GM19025 (cell line): Measurements from ENCODE around the gene RAPGEF5.

ENCODE experiments used
- ATAC-seq: cut with Tn5 transposase; IDR thresholded peaks from one replicate; pipeline ENCODE4 v1.9.1; 2021; ENCODE audit warnings: mild to moderate bottlenecking, low read depth, moderate library complexity; ENCODE audit not compliant: unreplicated experiment

RAPGEF5 gene

DNA sequence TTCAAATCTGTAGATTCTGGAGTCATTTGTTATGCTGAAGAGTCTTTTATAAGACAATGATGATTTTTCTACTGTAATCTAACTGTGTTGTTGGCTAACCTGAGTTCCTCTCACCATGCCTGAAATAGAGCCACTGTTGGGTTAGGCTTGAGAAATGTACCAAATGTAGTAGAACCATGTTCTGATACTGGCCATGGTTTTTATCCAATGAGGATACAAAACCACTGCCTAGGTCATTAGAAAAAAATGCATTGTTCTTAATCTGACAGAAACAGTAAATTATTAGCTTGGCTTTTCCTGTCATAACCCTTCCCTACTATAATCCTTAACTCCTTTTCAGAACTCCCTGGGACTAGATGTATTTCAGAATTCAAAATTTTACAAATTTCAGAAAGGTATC lies 86.6 kb downstream of the RAPGEF5 start:
- ATAC-seq = no peak

DNA sequence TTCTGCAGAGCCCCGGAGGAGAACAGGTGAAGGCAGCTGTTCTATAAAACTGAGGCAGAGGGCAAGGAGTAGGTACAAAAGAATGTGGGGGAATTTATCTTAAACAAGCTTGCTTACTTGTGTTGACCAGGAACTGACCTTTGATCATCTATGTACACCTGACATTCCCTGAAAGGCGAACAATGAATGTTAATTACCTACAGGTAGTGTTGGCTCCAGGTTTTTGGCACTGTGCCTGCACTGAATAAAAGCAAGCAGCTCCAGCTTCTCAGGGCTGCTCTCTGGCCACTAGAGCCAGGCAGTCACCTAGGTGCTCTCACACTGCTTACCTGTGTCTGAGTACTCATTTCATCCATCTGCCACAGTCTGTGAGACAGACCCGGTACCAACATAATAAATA lies 87.0 kb downstream of the RAPGEF5 start:
- ATAC-seq = no peak

DNA sequence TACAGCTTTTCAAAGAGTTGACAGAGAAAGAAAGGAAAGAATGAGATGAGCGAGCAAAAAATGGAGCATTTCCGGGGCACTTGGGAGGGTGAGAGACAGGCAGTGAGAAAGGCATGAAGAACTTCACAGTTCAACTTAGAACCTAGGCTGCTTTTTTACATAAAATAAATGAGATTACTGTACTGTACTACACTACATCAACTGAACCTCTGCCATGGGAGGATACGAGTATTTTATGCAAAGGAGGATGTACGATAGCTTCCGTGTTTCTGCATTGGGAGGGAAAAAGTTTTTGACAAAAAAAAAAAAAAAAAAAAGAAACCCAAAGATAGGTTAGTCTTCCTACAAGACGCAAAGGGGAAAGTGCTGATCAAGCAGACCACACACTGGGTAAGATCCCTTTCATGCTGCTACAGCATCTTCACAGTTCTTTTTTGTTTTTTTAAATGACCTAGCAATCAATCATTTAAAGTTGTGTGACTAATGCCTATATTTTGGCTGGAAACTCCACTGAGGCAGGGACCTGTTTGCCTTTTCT lies 88.0 kb downstream of the RAPGEF5 start:
- ATAC-seq = no peak

DNA sequence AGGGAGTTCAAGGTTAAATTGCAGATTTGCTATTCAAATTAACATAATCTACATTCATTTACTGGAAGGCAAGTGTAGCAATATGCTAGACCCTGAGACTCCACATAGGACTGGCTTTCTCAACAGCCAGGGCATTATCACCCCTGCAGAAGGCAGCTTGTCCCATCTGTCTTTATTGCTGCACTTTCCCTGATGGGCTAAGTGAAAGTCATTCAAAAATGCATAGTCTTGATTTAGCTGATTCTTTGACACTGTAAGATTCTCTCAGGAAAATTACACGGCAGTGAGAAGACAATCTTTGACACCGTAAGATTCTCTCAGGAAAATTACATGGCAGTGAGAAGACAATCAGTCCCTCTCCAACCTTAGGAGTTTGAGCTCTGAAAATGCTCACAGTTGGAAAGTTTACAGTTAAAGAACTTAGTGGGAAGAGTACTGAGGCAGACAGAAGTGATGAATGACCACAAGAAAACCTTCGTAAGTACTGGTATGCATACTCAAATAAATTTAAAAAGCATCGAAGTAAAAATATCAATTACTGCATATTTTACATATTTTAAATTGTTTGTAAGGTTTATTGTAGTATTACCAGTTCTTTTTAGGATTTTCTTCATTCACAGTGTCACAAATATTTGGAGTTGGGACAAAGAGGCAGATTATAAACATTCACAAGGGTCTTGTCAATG lies 88.9 kb downstream of the RAPGEF5 start:
- no peak for ATAC-seq

DNA sequence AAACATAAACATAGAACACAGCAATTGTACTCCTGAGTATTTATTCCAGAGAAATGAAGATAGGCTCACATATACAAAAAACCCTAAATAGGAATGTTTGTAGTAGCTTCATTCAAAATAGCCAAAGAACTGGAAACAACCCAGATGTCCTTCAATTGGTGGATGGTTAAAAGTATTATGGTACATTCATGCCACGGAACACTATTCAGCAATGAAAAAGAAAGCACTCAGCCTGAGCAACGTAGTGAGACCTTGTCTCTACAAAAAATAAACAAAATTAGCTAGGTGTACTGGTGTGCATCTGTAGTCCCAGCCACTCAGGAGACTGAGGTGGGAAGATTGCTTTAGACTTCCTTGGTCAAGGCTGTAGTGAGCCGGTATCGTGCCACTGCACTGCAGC lies 94.4 kb downstream of the RAPGEF5 start:
- ATAC-seq = no peak

GRCh38 chr7:22256541-22257096 lies 100.3 kb downstream of the RAPGEF5 start:
- ATAC-seq = no peak

DNA sequence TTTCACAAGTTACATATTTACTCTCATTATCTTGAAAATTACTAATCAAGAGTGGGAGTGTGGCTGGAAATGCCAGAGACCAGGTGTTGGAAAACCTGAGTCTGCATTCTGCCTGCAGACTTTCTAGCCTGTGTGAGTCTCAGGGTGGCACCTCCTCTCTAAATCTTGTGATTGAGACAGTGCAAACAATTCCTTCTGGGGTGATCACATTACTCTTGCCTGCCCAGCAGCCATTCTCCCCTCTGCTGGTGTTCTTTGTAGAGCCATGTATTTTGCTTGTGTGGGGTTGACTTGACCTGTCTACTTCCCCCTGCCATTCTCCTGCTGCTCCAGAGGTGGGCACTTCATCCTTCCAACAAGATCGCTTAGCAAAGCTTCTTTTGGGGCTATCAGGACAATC lies 101.1 kb downstream of the RAPGEF5 start:
- no peak for ATAC-seq

DNA sequence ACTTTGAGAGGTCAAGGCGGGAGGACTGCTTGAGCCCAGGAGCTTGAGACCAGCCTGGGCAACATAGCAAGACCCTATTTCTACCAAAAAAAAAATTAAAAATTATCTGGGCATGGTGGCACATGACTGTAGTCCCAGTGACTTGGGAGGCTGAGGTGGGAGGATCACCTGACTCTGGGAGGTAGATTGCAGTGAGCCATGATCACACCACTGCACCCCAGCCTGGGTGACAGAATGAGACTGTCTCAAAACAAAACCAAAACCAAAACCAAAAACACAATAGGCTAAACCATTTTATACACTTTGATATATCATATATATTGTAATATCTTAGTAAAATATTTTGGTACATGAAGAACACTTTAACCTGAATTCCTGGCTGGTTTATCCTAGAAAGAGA lies 101.6 kb downstream of the RAPGEF5 start:
- ATAC-seq = no peak

GRCh38 chr7:22252936-22253536 lies 103.9 kb downstream of the RAPGEF5 start:
- no peak for ATAC-seq

- no peak for ATAC-seq
These were observed 104.9 kb downstream of the RAPGEF5 start for GRCh38 chr7:22252016-22252415.

GRCh38 chr7:22251281-22251680 lies 105.7 kb downstream of the RAPGEF5 start:
- no peak for ATAC-seq

DNA sequence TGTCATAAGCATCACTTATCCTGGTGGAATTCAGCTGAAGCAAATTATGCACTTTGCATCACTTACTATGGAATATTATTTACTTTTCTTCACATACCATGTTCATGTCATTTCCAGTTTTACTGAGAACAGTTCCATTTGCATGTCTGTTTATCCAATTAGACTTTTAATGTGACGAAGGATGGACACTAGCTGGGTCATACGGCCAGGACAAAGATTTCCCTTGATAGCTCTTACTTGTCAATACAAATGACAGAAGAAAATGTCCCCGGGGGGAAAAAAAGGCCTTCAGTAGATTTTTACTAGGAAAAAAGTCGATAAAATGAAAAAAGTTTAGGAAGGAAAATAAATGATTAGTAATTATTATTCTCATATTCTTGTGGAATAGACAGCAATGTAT lies 106.6 kb downstream of the RAPGEF5 start:
- ATAC-seq = no peak

GRCh38 chr7:22248111-22248809 lies 108.7 kb downstream of the RAPGEF5 start:
- no peak for ATAC-seq

DNA sequence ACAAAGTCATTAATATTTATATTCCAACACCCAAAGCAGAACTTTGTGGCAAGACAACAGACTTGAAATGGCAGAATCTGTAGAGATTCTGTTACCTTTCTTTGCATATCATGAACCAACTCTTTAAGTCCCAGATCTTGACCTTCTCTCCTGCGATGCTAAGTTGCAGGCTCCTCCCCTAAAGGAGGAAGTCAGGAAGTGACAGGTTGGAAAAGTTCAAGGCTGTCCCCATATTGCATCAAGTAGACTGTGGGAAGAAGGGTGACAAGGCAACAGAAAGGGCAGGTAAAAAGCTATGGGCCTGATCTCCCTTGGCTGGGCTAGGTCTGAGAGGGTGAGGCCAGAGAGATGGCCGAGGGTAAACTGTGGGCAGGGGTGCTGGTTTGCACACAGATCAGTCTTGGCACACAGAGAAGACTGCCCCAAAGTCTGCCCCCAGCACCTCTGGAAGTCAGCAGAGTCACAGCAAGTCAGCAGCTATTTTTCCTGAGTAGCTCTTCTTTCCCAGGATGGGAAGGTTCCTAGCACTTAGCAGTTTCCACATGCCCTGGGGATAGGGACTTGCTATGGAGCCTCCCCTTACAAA lies 115.1 kb downstream of the RAPGEF5 start:
- ATAC-seq = no peak

GRCh38 chr7:22240904-22241571 lies 115.9 kb downstream of the RAPGEF5 start:
- ATAC-seq = no peak

- no peak for ATAC-seq
These were observed 118.3 kb downstream of the RAPGEF5 start for GRCh38 chr7:22238354-22239311.

- ATAC-seq = no peak
These were observed 121.8 kb downstream of the RAPGEF5 start for GRCh38 chr7:22235134-22235533.

- ATAC-seq = no peak
These were observed 122.7 kb downstream of the RAPGEF5 start for GRCh38 chr7:22234227-22234626.

DNA sequence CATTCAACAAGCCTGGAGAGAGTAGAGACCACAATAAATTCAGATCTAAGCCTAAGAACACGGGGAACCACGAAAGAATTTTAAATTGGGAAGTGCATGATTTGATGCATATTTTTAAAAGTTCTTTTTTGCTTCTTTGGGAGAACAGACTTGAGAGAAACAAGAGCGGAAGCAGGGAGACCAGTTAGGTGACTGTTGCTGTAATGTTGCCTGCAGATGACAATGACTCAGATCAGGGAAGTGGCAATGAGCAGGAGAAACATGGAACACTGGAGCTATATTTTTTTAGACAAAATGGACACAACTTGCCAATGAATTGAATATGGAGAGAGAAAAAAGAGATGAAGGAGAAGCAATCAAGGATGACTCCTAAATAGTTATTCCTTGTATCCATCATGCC lies 125.1 kb downstream of the RAPGEF5 start:
- ATAC-seq = no peak
